Fibroblast of the aortic adventitia (primary cell): ENCODE measurements around the gene SCAP. TPM values are rescaled to one million over a fixed set of nuclear protein-coding genes. Genes with fewer than 3 reads are reported as not detected.

Source experiments
- DNase-seq: peaks from one replicate; pipeline ENCODE4 v3.0.0-alpha.2; 2010; ENCODE audit warnings: low read depth
- H3K4me3 ChIP-seq: 2 replicates; pipeline ENCODE4 v1.5.1; 2011; ENCODE audit warnings: low read depth, mild to moderate bottlenecking, control low read depth, low read length, moderate library complexity
- CTCF ChIP-seq: IDR thresholded peaks from 2 replicates; pipeline ENCODE4 v1.5.1; 2011; ENCODE audit warnings: mild to moderate bottlenecking, low read length, control low read depth, inconsistent platforms; ENCODE audit not compliant: insufficient read depth
- total RNA-seq: library from RNA; depleted of rRNA; stranded (reverse); fragments of >200 nt; gene quantifications from 2 replicates; pipeline ENCODE4 v1.2.3, GENCODE V29; 2012; ENCODE audit warnings: low replicate concordance

Gene SCAP
- total RNA-seq, 1 donor = 47.7 TPM

DNA sequence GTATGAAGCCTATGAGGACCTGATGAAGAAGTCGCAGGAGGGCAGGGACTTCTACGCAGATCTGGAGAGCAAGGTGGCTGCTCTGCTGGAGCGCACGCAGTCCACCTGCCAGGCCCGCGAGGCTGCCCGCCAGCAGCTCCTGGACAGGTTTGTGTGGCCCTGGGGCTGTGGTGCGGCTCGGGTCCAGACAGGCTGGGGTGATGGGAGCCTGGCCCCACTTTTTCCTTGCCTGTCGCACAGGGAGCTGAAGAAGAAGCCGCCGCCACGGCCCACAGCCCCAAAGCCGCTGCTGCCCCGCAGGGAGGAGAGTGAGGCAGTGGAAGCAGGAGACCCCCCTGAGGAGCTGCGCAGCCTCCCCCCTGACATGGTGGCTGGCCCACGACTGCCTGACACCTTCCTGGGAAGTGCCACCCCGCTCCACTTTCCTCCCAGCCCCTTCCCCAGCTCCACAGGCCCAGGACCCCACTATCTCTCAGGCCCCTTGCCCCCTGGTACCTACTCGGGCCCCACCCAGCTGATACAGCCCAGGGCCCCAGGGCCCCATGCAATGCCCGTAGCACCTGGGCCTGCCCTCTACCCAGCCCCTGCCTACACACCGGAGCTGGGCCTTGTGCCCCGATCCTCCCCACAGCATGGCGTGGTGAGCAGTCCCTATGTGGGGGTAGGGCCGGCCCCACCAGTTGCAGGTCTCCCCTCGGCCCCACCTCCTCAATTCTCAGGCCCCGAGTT, 65.9 kb downstream of the SCAP start:
- no peak overlapping the region for H3K4me3 ChIP-seq
- no peak for DNase-seq
- TF ChIP-seq CTCF = no peak

DNA sequence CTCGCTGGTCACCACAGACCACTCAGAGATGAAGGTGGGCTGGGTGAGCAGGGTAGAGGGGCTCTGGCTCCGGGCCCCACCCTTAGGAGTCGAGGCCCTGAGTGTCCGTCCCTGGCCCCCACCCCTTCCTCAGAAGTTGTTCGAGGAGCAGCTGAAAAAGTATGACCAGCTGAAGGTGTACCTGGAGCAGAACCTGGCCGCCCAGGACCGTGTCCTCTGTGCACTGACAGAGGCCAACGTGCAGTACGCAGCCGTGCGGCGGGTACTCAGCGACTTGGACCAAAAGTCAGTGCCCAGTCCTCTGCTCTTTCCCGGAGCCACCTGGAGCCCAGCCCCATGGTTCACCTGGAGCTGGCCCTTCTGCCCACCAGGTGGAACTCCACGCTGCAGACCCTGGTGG, 66.5 kb downstream of the SCAP start:
- no peak overlapping the region for H3K4me3 ChIP-seq
- DNase-seq = no peak
- no peak for TF ChIP-seq CTCF

- no peak overlapping the region for H3K4me3 ChIP-seq
- TF ChIP-seq CTCF = no peak
- DNase-seq = no peak
These were observed 66.9 kb downstream of the SCAP start for GRCh38 chr3:47408839-47409229.

DNA sequence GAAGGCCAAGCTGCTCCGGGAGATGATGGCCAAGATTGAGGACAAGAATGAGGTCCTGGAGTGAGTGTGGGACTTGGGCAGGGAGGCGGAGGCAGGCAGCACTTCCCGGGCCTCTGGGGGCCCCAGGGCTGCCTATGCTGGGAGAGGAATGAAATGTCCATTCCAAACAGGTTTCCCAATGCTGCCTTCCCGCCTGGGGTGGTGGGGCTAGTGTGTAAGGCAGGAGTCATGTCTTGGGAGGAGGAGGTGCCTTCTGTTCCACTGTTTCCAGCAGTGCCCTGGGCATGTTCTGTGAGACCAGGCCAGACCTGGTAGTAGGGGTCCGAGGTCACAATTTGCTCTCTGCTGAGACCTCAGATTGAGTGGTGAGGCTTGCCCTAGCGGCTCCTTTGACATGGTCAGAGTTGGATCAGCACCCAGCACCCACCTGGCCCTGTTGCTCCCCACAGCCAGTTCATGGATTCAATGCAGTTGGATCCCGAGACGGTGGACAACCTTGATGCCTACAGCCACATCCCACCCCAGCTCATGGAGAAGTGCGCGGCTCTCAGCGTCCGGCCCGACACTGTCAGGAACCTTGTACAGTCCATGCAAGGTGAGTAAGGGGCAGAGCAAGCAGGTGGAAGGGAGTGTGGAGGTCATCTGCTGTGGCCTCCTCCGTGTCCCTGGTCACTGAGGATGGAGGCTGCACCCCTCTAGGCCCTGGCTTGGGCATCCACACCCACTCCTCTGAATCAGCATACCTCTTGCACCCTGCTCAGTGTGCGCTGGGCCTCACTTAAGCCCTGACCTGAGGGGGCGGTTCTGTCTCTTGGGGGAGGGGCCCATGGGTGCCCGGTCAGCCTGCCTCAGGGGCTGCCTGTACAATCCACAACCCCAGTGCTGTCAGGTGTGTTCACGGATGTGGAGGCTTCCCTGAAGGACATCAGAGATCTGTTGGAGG, 67.6 kb downstream of the SCAP start:
- TF ChIP-seq CTCF = no peak
- no peak for DNase-seq
- H3K4me3 ChIP-seq = no peak overlapping the region

DNA sequence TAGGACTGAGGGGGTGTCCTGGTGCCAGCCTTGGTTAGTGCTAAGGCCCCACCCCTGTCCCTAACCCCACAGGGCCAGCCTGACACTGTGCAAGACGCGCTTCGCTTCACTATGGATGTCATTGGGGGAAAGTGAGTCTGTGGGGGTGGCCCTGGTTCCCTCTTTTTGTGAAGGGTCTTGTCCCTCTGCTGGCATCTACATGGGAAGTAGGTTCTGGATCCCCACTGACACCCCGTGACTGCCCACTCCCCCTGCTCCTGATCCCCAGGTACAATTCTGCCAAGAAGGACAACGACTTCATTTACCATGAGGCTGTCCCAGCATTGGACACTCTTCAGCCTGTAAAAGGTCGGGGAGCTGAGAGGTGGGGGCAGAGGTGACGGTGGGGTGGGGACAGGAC, 68.5 kb downstream of the SCAP start:
- no peak overlapping the region for H3K4me3 ChIP-seq
- TF ChIP-seq CTCF = no peak
- no peak for DNase-seq

- TF ChIP-seq CTCF = no peak
- H3K4me3 ChIP-seq = no peak overlapping the region
- DNase-seq = no peak
These were observed 69.0 kb downstream of the SCAP start for GRCh38 chr3:47406762-47407149.
